Prostate gland (tissue), 2 donors: Measurements from ENCODE around the gene TMPRSS9. TPM values are rescaled to one million over a fixed set of nuclear protein-coding genes. Genes with fewer than 3 reads are reported as not detected.

Experiments used
- DNase-seq: peaks from one replicate; pipeline ENCODE4 v3.0.0-alpha.2; 2019; ENCODE audit warnings: low spot score
- H3K27ac ChIP-seq, 2 donors: fragments of 200-600 bp; sonication (generic); 2 replicates each; pipeline ENCODE4 v1.5.1; 2017 to 2019
- H3K27me3 ChIP-seq: fragments of 200-600 bp; sonication (generic); replicated peaks from 2 replicates; pipeline ENCODE4 v1.5.1; 2019; ENCODE audit not compliant: insufficient read depth
- H3K36me3 ChIP-seq, 2 donors: fragments of 200-600 bp; sonication (generic); 1 replicate in 1 of 2; 2 replicates in 1 of 2; pipeline versions ENCODE4 v1.5.1 to v1.8.1; 2017 to 2019
- H3K4me1 ChIP-seq: fragments of 200-600 bp; sonication (generic); replicated peaks from 2 replicates; pipeline ENCODE4 v1.5.1; 2019
- H3K4me3 ChIP-seq, 2 donors: fragments of 200-600 bp; sonication (generic); 2 replicates each; pipeline ENCODE4 v1.5.1; 2017 to 2019
- H3K9me3 ChIP-seq: fragments of 200-600 bp; sonication (generic); 2 replicates; pipeline ENCODE4 v1.5.1; 2017
- CTCF ChIP-seq, 4 experiments: fragments of 200-600 bp in 2 of 4; fragments of 450-650 bp in 2 of 4; sonication (generic) in 2 of 4; IDR thresholded peaks; 1 replicate in 3 of 4; 2 replicates in 1 of 4; pipeline ENCODE4 v1.5.1; 2016 to 2019; ENCODE audit warnings: antibody characterized with exemption in 4 of 4, mild to moderate bottlenecking in 2 of 4, moderate library complexity in 2 of 4
- POLR2A ChIP-seq: fragments of 450-650 bp; IDR thresholded peaks from one replicate; pipeline ENCODE4 v1.6.1; 2016; ENCODE audit warnings: antibody characterized with exemption, mild to moderate bottlenecking
- POLR2AphosphoS5 ChIP-seq: sonication (generic); formaldehyde crosslinking; IDR thresholded peaks from one replicate; pipeline ENCODE4 v1.6.1; 2017; ENCODE audit warnings: antibody characterized with exemption
- WGBS: methylation state at CpG from one replicate; pipeline ENCODE4 v1.1.5; 2018; 5-methylcytosine and 5-hydroxymethylcytosine counted together
- intact Hi-C: fragments of 100-400 bp; cut with DNase I; formaldehyde crosslinking; loops from one replicate; pipeline ENCODE4 v1.14.2; 2022
- total RNA-seq, 2 donors: library from RNA; depleted of rRNA; stranded (reverse); fragments of >200 nt; gene quantifications; one replicate each; pipeline ENCODE4 v1.1.0, GENCODE V29; 2016

Gene TMPRSS9
- total RNA-seq, 2 donors from 2014 or later: 0.14 to 2.2 TPM

GRCh38 chr19:2432131-2432848 is 72.2 kb downstream of the TMPRSS9 start:
- no peaks in the 10 kb centered on the region for H3K4me1 ChIP-seq
- TF ChIP-seq POLR2AphosphoS5 (no peak), POLR2A (no peak), CTCF (IDR thresholded peaks at IDR 0.05) (no peak)
- no peak for DNase-seq
- H3K27ac ChIP-seq: no peak overlapping the region
- 95% methylated on average over 25 of the region's 25 CpGs for WGBS
- H3K9me3 ChIP-seq: no peaks in the 10 kb centered on the region
- H3K27me3 ChIP-seq: no peaks in the 10 kb centered on the region
- H3K4me3 ChIP-seq: no peak overlapping the region
- intact Hi-C loops: no loop called here
- H3K36me3 ChIP-seq: no peaks in the 10 kb centered on the region

GRCh38 chr19:2433854-2434253 is 73.8 kb downstream of the TMPRSS9 start:
- no peak for DNase-seq
- WGBS: 92% methylated on average over 30 of the region's 30 CpGs
- TF ChIP-seq CTCF (IDR thresholded peaks at IDR 0.05): no peak
- TF ChIP-seq POLR2AphosphoS5: no peak
- no peak for TF ChIP-seq POLR2A
- no peaks in the 10 kb centered on the region for H3K27me3 ChIP-seq
- H3K36me3 ChIP-seq: peaks cover 0 to 6% of the 10 kb centered on the region in 2 donors
- H3K4me1 ChIP-seq: no peaks in the 10 kb centered on the region
- intact Hi-C loops: no loop called here
- H3K4me3 ChIP-seq: no peak overlapping the region
- no peaks in the 10 kb centered on the region for H3K9me3 ChIP-seq
- no peak overlapping the region for H3K27ac ChIP-seq

GRCh38 chr19:2434267-2434666 is 74.2 kb downstream of the TMPRSS9 start:
- no peaks in the 10 kb centered on the region for H3K27me3 ChIP-seq
- intact Hi-C loops: no loop called here
- no peaks in the 10 kb centered on the region for H3K4me1 ChIP-seq
- 88% methylated on average over 21 of the region's 22 CpGs for WGBS
- no peak for DNase-seq
- peaks cover 0 to 6% of the 10 kb centered on the region in 2 donors for H3K36me3 ChIP-seq
- H3K27ac ChIP-seq: no peak overlapping the region
- H3K9me3 ChIP-seq: no peaks in the 10 kb centered on the region
- TF ChIP-seq CTCF (IDR thresholded peaks at IDR 0.05): no peak
- TF ChIP-seq POLR2A: no peak
- TF ChIP-seq POLR2AphosphoS5: no peak
- H3K4me3 ChIP-seq: no peak overlapping the region

GRCh38 chr19:2434721-2435265 is 74.7 kb downstream of the TMPRSS9 start:
- Histone ChIP-seq H3K27me3 (no peaks in the 10 kb centered on the region), H3K9me3 (no peaks in the 10 kb centered on the region), H3K4me1 (no peaks in the 10 kb centered on the region), H3K36me3 (peaks cover 0 to 6% of the 10 kb centered on the region in 2 donors), H3K27ac (no peak overlapping the region), H3K4me3 (no peak overlapping the region)
- DNase-seq: no peak
- 94% methylated on average over 38 of the region's 42 CpGs for WGBS
- intact Hi-C loops: no loop called here
- no peak for TF ChIP-seq POLR2AphosphoS5
- TF ChIP-seq CTCF (IDR thresholded peaks at IDR 0.05): no peak
- TF ChIP-seq POLR2A: no peak

- no peak overlapping the region for H3K4me3 ChIP-seq
- no peak for TF ChIP-seq POLR2A
- no peak for TF ChIP-seq CTCF (IDR thresholded peaks at IDR 0.05)
- TF ChIP-seq POLR2AphosphoS5: no peak
- no peak overlapping the region for H3K27ac ChIP-seq
- no peak for DNase-seq
- H3K27me3 ChIP-seq: no peaks in the 10 kb centered on the region
- 94% methylated on average over 39 of the region's 39 CpGs for WGBS
- intact Hi-C loops: no loop called here
- peaks cover 0 to 6% of the 10 kb centered on the region in 2 donors for H3K36me3 ChIP-seq
- no peaks in the 10 kb centered on the region for H3K4me1 ChIP-seq
- H3K9me3 ChIP-seq: no peaks in the 10 kb centered on the region
These were observed 76.3 kb downstream of the TMPRSS9 start for GRCh38 chr19:2436384-2436783.
